H1 (cell line): ENCODE results near the gene DENND2C.
"Not testable (repeated sequence)": the region's sequence is repeated elsewhere in the genome, so short reads cannot be mapped to it uniquely, and the experiment has no call there.

Source experiments
- CBX8 ChIP-seq: fragments of 300-800, 300-1000 bp; sonication (generic); IDR thresholded peaks from 2 replicates; pipeline ENCODE4 v1.7.1; 2016; ENCODE audit warnings: low read depth, low read length, borderline replicate concordance
- CTCF ChIP-seq, 3 experiments: IDR thresholded peaks; 1 replicate in 2 of 3; 2 replicates in 1 of 3; pipeline versions ENCODE4 v1.5.1 to v1.6.1; 2011; ENCODE audit warnings: low read length in 3 of 3, mild to moderate bottlenecking in 3 of 3, inconsistent platforms in 2 of 3, low read depth in 1 of 3, moderate library complexity in 1 of 3; ENCODE audit not compliant: insufficient read depth in 1 of 3; ENCODE audit errors: control extremely low read depth in 1 of 3
- EP300 ChIP-seq, 2 experiments: IDR thresholded peaks; 1 replicate in 1 of 2; 2 replicates in 1 of 2; pipeline ENCODE4 v1.6.1; 2011 to 2012; ENCODE audit warnings: low read depth in 2 of 2, low read length in 2 of 2, mild to moderate bottlenecking in 2 of 2, borderline replicate concordance in 1 of 2, inconsistent platforms in 1 of 2, moderate library complexity in 1 of 2
- POLR2AphosphoS5 ChIP-seq: IDR thresholded peaks from 2 replicates; pipeline ENCODE4 v1.6.1; 2011; ENCODE audit warnings: low read depth, low read length
- RFX5 ChIP-seq: IDR thresholded peaks from 2 replicates; pipeline ENCODE4 v1.6.1; 2011; ENCODE audit warnings: low read depth, low read length, improper control_type of control experiment, borderline replicate concordance
- SIN3A ChIP-seq, 2 experiments: IDR thresholded peaks in 1 of 2; conservative IDR thresholded peaks in 1 of 2; 2 replicates each; pipeline ENCODE4 v1.6.1; 2011 to 2012; ENCODE audit warnings: low read length in 2 of 2, improper control_type of control experiment in 1 of 2, low read depth in 1 of 2, mild to moderate bottlenecking in 1 of 2
- SUZ12 ChIP-seq: fragments of 200-600 bp; sonication (generic); IDR thresholded peaks from 2 replicates; pipeline ENCODE4 v1.6.1; 2012; ENCODE audit warnings: mild to moderate bottlenecking, inconsistent platforms, low read length, moderate library complexity, mixed read lengths
- TAF1 ChIP-seq: IDR thresholded peaks from 2 replicates; pipeline ENCODE4 v1.6.1; 2011; ENCODE audit warnings: mild to moderate bottlenecking, low read depth, low read length
- TCF12 ChIP-seq: IDR thresholded peaks from 2 replicates; pipeline ENCODE4 v1.6.1; 2011; ENCODE audit warnings: low read depth, mild to moderate bottlenecking, low read length
- YY1 ChIP-seq: IDR thresholded peaks from 2 replicates; pipeline ENCODE4 v1.6.1; 2011; ENCODE audit warnings: low read depth, mild to moderate bottlenecking, low read length

- not testable (repeated sequence) for TF ChIP-seq TAF1; TCF12; EP300 (IDR thresholded peaks at IDR 0.05; ENCODE audit: borderline replicate concordance in 1 of 2, low read depth in 2 of 2, low read length in 2 of 2); CTCF (IDR thresholded peaks at IDR 0.05; ENCODE audit: control extremely low read depth in 1 of 3, insufficient read depth in 1 of 3, low read depth in 1 of 3, low read length in 3 of 3); YY1; CBX8; POLR2AphosphoS5; SIN3A (conservative IDR thresholded peaks at IDR 0.05 in 1 of 2, IDR thresholded peaks at IDR 0.05 in 1 of 2; ENCODE audit: low read depth in 1 of 2, low read length in 2 of 2); SUZ12; RFX5
These were observed 106.8 kb downstream of the DENND2C start for GRCh38 chr1:114562978-114563510.
